ENCODE results near the gene DDI1. TPM values are rescaled to one million over a fixed set of nuclear protein-coding genes. Genes with fewer than 3 reads are reported as not detected.

The DDI1 gene
- total RNA-seq, 3 donors from 2014 or later, result not detected

DNA sequence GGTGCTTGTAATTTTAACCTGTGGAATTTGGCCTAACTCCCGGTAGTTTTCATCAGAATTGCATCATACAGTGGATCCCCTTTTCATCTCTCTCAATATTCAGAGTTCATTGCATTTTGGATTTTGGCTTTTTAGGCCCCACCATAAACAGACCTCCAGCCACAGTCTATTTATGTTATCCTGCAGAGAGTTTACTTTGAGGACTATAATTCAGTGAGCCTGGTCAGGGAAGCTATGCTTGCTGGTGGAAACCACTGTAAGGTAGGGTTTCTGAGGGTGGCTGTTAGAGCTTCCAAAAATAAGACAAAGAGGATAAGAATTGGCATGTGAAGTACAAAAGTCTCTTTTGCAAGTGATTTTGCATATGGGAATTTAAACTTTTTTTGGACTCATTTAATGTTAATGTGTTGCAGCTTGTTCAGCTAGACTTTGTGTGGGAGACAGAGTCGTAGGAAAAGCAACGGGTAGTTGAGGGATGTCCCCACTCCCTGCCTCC lies 34.8 kb upstream of the DDI1 start:
- Histone ChIP-seq H3K36me3 (no peaks in the 10 kb centered on the region), H3K27me3 (no peaks in the 10 kb centered on the region)

DNA sequence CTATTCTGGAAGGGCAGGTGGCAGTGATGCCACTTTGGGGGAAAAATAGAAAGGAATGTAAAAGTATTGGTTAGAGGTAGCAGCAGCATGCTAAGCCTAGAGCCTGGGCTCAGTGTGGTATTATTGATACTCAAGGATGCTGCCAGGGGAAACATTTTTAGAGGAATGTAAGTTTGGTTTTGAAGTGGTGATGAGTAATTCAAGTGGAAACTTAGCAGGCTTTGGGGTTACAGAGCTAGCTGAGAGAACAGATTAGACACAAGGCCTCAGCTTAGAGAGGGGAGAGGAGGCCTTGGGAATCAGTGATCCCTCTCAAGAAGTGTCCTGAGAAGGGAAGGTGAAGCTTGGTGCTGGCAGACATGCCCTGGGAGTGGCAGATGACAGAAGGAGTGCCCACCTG lies 32.9 kb upstream of the DDI1 start:
- Histone ChIP-seq H3K9me3 (no peaks in the 10 kb centered on the region), H3K4me3 (no peak overlapping the region), H3K27ac (no peak overlapping the region), H3K36me3 (no peaks in the 10 kb centered on the region), H3K4me1 (no peaks in the 10 kb centered on the region), H3K27me3 (no peaks in the 10 kb centered on the region)
- intact Hi-C loops (cut with DNase I; ENCODE audit: low total_unique reads), result no loop called here
- DNase-seq (ENCODE audit: low spot score in 2 of 2), result no peak
- TF ChIP-seq, protein P1, sequence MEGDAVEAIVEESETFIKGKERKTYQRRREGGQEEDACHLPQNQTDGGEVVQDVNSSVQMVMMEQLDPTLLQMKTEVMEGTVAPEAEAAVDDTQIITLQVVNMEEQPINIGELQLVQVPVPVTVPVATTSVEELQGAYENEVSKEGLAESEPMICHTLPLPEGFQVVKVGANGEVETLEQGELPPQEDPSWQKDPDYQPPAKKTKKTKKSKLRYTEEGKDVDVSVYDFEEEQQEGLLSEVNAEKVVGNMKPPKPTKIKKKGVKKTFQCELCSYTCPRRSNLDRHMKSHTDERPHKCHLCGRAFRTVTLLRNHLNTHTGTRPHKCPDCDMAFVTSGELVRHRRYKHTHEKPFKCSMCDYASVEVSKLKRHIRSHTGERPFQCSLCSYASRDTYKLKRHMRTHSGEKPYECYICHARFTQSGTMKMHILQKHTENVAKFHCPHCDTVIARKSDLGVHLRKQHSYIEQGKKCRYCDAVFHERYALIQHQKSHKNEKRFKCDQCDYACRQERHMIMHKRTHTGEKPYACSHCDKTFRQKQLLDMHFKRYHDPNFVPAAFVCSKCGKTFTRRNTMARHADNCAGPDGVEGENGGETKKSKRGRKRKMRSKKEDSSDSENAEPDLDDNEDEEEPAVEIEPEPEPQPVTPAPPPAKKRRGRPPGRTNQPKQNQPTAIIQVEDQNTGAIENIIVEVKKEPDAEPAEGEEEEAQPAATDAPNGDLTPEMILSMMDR (IDR thresholded peaks at IDR 0.05), result no peak
- TF ChIP-seq POLR2A (IDR thresholded peaks at IDR 0.05) (no peak), POLR2AphosphoS5 (IDR thresholded peaks at IDR 0.05) (no peak)

More for the DNA sequence above, 34.8 kb upstream of the DDI1 start:
- no peak for TF ChIP-seq POLR2A (IDR thresholded peaks at IDR 0.05)
- TF ChIP-seq, protein P1 (IDR thresholded peaks at IDR 0.05), result no peak
- TF ChIP-seq POLR2AphosphoS5 (IDR thresholded peaks at IDR 0.05), result no peak
- Histone ChIP-seq H3K4me1 (no peaks in the 10 kb centered on the region), H3K4me3 (no peak overlapping the region), H3K27ac (no peak overlapping the region), H3K9me3 (no peaks in the 10 kb centered on the region)
- no peak for DNase-seq (ENCODE audit: low spot score in 2 of 2)
- intact Hi-C loops (cut with DNase I; ENCODE audit: low total_unique reads), result no loop called here

DNA sequence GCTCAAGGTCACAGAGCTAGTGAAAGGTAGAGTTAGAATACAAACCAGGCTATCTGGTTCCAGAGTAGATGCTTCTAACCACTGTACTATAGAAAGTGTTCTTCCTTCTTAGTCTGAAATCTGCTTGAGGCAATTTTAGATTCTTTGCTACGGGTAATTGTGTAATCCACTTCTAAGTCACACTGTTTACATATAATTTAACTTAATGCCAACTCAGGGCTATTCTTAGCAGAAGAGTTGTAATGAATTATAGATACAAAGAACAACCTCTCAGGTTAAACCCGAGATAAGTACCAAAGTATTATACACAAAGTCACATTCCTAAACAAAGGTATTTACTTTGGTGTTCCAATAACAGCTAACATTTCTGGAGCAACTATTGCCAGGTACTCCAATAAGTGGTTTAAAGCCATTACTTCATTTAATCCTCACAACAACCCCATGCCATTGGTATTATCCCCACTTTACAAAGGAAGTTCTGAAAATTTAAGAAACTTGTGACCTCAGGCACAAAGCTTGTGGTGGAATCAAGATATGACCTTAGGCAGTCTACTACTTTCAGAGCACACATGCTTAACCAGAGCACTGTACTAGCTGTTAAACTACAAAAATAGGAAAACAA lies 31.1 kb upstream of the DDI1 start:
- Histone ChIP-seq H3K9me3 (no peaks in the 10 kb centered on the region), H3K36me3 (no peaks in the 10 kb centered on the region), H3K27me3 (no peaks in the 10 kb centered on the region), H3K4me3 (no peak overlapping the region), H3K4me1 (no peaks in the 10 kb centered on the region), H3K27ac (no peak overlapping the region)
- TF ChIP-seq POLR2A (IDR thresholded peaks at IDR 0.05) (no peak), POLR2AphosphoS5 (IDR thresholded peaks at IDR 0.05) (no peak)
- TF ChIP-seq, protein P1 (IDR thresholded peaks at IDR 0.05), result no peak
- intact Hi-C loops (cut with DNase I; ENCODE audit: low total_unique reads), result no loop called here
- no peak for DNase-seq (ENCODE audit: low spot score in 2 of 2)

DNA sequence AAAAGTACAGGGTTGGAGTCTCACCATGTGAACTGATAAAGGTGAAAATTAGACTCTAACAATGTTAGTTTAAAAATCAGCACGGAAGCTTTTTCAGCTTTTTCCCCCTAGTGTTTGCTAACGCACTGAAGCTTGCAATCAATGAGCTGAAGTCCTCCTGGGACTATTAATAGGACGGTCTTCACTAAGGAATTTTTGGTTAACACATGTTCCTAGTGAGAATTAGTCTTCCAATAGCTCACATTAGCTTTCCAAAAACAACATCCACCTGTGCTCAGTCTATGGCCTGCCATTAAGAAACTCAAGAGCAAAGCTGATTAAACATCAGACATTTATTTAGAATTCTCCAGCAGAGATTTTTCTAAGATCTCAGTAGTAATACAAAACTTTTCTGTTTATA lies 26.7 kb upstream of the DDI1 start:
- intact Hi-C loops (cut with DNase I; ENCODE audit: low total_unique reads), result no loop called here
- Histone ChIP-seq H3K36me3 (no peaks in the 10 kb centered on the region), H3K9me3 (no peaks in the 10 kb centered on the region), H3K27ac (no peak overlapping the region), H3K27me3 (no peaks in the 10 kb centered on the region), H3K4me3 (no peak overlapping the region), H3K4me1 (no peaks in the 10 kb centered on the region)
- no peak for DNase-seq (ENCODE audit: low spot score in 2 of 2)
- no peak for TF ChIP-seq POLR2AphosphoS5 (IDR thresholded peaks at IDR 0.05)
- TF ChIP-seq, protein P1 (IDR thresholded peaks at IDR 0.05), result no peak
- TF ChIP-seq POLR2A (IDR thresholded peaks at IDR 0.05), result no peak

DNA sequence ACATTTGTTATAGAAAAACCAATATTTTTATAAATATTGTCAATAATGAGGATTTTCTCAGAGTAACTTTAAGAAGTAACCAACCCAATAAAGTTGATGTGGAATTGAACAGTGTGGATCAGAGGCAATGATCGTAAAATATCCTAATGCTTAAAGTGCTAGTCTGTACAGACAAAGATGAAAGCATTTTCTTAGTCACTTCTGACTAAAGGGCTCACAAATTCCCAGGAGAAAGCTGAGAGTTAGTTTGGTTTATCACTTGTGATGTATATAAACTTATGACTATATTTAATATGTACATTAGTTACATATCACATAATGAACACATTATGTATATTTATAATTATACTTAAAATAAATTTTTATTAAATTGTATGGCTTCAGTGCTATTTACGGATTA lies 25.4 kb upstream of the DDI1 start:
- no peaks in the 10 kb centered on the region for H3K27me3 ChIP-seq
- H3K9me3 ChIP-seq, result no peaks in the 10 kb centered on the region
- no peaks in the 10 kb centered on the region for H3K36me3 ChIP-seq
- TF ChIP-seq, protein P1 (IDR thresholded peaks at IDR 0.05), result no peak
- no peak for TF ChIP-seq POLR2AphosphoS5 (IDR thresholded peaks at IDR 0.05)
- TF ChIP-seq POLR2A (IDR thresholded peaks at IDR 0.05), result no peak
- DNase-seq (ENCODE audit: low spot score in 2 of 2), result no peak
- no peak overlapping the region for H3K4me3 ChIP-seq
- intact Hi-C loops (cut with DNase I; ENCODE audit: low total_unique reads), result no loop called here
- H3K27ac ChIP-seq, result no peak overlapping the region
- H3K4me1 ChIP-seq, result no peaks in the 10 kb centered on the region

All from breast epithelium (tissue), 4 donors.